AG04450 (cell line): Measurements from ENCODE around the gene TMEM238L. TPM values are rescaled to one million over a fixed set of nuclear protein-coding genes. Genes with fewer than 3 reads are reported as not detected.

ENCODE experiments used
- CTCF ChIA-PET: fragments of 300-600, 350-600 bp; formaldehyde crosslinking; extraction: SDS; loops from one replicate; lab custom pipeline; 2022; ENCODE audit warnings: antibody characterized with exemption, inconsistent platforms; lab: Charles Lee
- POLR2A ChIA-PET: fragments of 350-600 bp; formaldehyde crosslinking; extraction: SDS; loops from one replicate; lab custom pipeline; 2021; ENCODE audit warnings: antibody characterized with exemption, inconsistent platforms; lab: Yijun Ruan, JAX
- DNase-seq: peaks from one replicate; pipeline ENCODE4 v3.0.0-alpha.2; 2011; ENCODE audit warnings: low read depth, low spot score
- H3K27ac ChIP-seq: one replicate; pipeline ENCODE4 v1.5.1; 2012; ENCODE audit warnings: low read depth, low read length, control low read depth
- H3K27me3 ChIP-seq: one replicate; pipeline ENCODE4 v1.6.0; 2012; ENCODE audit warnings: low read length; ENCODE audit not compliant: control insufficient read depth, insufficient read depth
- H3K4me3 ChIP-seq: 2 replicates; pipeline ENCODE4 v1.5.1; 2011; ENCODE audit warnings: mild to moderate bottlenecking, low read depth, low read length, control low read depth
- H3K9me3 ChIP-seq: 2 replicates; pipeline ENCODE4 v1.5.1; 2012; ENCODE audit warnings: low read length; ENCODE audit not compliant: control insufficient read depth, insufficient read depth
- polyA plus RNA-seq: library from polyadenylated mRNA; depleted of rRNA; stranded (reverse); fragments of >200 nt; gene quantifications from 2 replicates; pipeline ENCODE4 v1.2.3, GENCODE V29; 2011
- TF ChIP-seq, protein P1 (sequence below): IDR thresholded peaks from 2 replicates; pipeline ENCODE4 v1.5.1; 2011; ENCODE audit warnings: low read depth, low read length, control low read depth, inconsistent platforms

TMEM238L gene
- polyA plus RNA-seq, 1 experiment, result not detected

- TF ChIP-seq, protein P1, sequence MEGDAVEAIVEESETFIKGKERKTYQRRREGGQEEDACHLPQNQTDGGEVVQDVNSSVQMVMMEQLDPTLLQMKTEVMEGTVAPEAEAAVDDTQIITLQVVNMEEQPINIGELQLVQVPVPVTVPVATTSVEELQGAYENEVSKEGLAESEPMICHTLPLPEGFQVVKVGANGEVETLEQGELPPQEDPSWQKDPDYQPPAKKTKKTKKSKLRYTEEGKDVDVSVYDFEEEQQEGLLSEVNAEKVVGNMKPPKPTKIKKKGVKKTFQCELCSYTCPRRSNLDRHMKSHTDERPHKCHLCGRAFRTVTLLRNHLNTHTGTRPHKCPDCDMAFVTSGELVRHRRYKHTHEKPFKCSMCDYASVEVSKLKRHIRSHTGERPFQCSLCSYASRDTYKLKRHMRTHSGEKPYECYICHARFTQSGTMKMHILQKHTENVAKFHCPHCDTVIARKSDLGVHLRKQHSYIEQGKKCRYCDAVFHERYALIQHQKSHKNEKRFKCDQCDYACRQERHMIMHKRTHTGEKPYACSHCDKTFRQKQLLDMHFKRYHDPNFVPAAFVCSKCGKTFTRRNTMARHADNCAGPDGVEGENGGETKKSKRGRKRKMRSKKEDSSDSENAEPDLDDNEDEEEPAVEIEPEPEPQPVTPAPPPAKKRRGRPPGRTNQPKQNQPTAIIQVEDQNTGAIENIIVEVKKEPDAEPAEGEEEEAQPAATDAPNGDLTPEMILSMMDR, result no peak
- POLR2A ChIA-PET, result no interaction called here
- H3K27ac ChIP-seq, result no peak overlapping the region
- H3K9me3 ChIP-seq, result no peaks in the 10 kb centered on the region
- no peak overlapping the region for H3K4me3 ChIP-seq
- CTCF ChIA-PET, result interaction anchor here (0.8 to 4.3 kb wide), 3 partner anchors 106 to 197 kb away, joined by 5 to 77 read pairs (median 75); no protein-coding TSS in a partner anchor
- no peaks in the 10 kb centered on the region for H3K27me3 ChIP-seq
- no peak for DNase-seq
These were observed 38.8 kb upstream of the TMEM238L start for GRCh38 chr17:10842658-10843057.

- ChIA-PET CTCF (no interaction called here), POLR2A (no interaction called here)
- TF ChIP-seq, protein P1, result no peak
These were observed 34.8 kb upstream of the TMEM238L start for GRCh38 chr17:10838682-10839081.

GRCh38 chr17:10837921-10838320, 34.0 kb upstream of the TMEM238L start, which contains the start of gene PIRT:
Gene PIRT (minus strand): TSS chr17:10838087. CDS start chr17:10825645, 12,442 bp downstream.
- TF ChIP-seq, protein P1, result no peak
- no peaks in the 10 kb centered on the region; the same call in 1 of the 2 replicates for H3K9me3 ChIP-seq
- ChIA-PET POLR2A (no interaction called here), CTCF (interaction anchor here (0.6 kb wide), 1 partner anchor 1251 kb away, joined by 3 read pairs; no protein-coding TSS in a partner anchor)
- H3K27ac ChIP-seq, result no peak within 1 kb of the TSS
- no peak within 1 kb of the TSS for H3K4me3 ChIP-seq
- no peaks in the 10 kb centered on the region for H3K27me3 ChIP-seq
- no peak for DNase-seq

More at GRCh38 chr17:10838682-10839081, 34.8 kb upstream of the TMEM238L start:
- H3K27me3 ChIP-seq, result no peaks in the 10 kb centered on the region
- no peak overlapping the region for H3K27ac ChIP-seq
- no peak for DNase-seq
- H3K9me3 ChIP-seq, result no peaks in the 10 kb centered on the region; the same call in 1 of the 2 replicates
- H3K4me3 ChIP-seq, result no peak overlapping the region

DNA sequence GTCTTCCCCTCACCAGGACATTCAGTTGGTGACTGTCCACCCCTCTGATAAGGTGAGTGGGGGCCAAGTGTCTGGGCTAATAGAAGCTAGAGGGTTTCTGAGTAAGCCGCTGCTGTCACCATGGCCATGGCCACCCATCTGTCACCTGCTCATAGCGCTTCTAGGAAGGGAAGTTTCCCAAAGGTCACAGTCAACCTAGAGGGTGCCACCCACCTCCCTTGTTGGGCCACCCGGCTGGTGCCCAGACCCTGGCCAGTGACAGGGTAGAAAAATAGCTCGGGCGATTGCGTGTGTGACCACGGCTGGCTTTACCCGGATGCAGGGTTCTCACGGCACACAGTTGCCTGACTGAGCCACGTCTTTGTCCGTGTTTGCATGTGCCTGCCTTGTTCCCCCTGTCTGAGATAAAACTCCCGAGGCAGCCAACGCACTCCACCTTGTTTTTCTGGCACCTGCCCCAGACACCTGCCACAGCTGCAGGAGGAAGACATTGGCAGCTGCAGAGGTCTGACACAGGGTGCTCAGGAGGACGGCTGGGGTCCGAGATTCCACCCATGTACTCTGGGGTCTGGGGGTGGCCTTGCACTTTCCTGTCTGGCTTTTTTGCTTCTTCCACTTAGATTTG, 33.2 kb upstream of the TMEM238L start:
- ChIA-PET POLR2A (no interaction called here), CTCF (interaction anchor here (0.9 kb wide), 1 partner anchor 9 kb away, joined by 9 read pairs; no protein-coding TSS in a partner anchor)
- Histone ChIP-seq H3K9me3 (no peaks in the 10 kb centered on the region; the same call in 1 of the 2 replicates), H3K27me3 (no peaks in the 10 kb centered on the region), H3K4me3 (no peak overlapping the region), H3K27ac (no peak overlapping the region)
- TF ChIP-seq, protein P1, result no peak
- no peak for DNase-seq

GRCh38 chr17:10836145-10836544, 32.2 kb upstream of the TMEM238L start:
- Histone ChIP-seq H3K27me3 (no peaks in the 10 kb centered on the region), H3K4me3 (no peak overlapping the region), H3K9me3 (no peaks in the 10 kb centered on the region; the same call in 1 of the 2 replicates), H3K27ac (no peak overlapping the region)
- TF ChIP-seq, protein P1, result no peak
- ChIA-PET POLR2A (no interaction called here), CTCF (interaction anchor here (1.3 kb wide), 1 partner anchor 8 kb away, joined by 5 read pairs; no protein-coding TSS in a partner anchor)
- no peak for DNase-seq
